Pancreas (tissue), 10 donors: ENCODE data around the gene SMARCA2. TPM values are rescaled to one million over a fixed set of nuclear protein-coding genes. Genes with fewer than 3 reads are reported as not detected.

ENCODE experiments used
- ATAC-seq, 4 donors: fragments of 200-7000 bp; cut with Tn5 transposase; one replicate each; pipeline versions ENCODE4 v1.8.0 to v1.9.1; 2020; ENCODE audit warnings: mild to moderate bottlenecking in 4 of 4, moderate library complexity in 4 of 4
- DNase-seq, 6 donors: peaks; one replicate each; pipeline ENCODE4 v3.0.0-alpha.2; 2020
- FAIRE-seq: peaks from 2 replicates; lab custom pipeline; 2012; peaks lifted over from hg19 to GRCh38; lab: Jason Lieb, UNC
- H3K27ac ChIP-seq, 4 donors: fragments of 200-600 bp; sonication (generic); 1 replicate in 3 of 4; 2 replicates in 1 of 4; pipeline versions ENCODE4 v1.5.0 to v1.8.0; 2020
- H3K27me3 ChIP-seq, 4 donors: fragments of 200-600 bp; one replicate each; pipeline ENCODE4 v1.8.0; 2021
- H3K36me3 ChIP-seq, 3 donors: fragments of 200-600 bp; sonication (generic) in 1 of 3; one replicate each; pipeline versions ENCODE4 v1.5.0 to v1.8.0; 2020 to 2021
- H3K4me1 ChIP-seq, 3 donors: fragments of 200-600 bp; one replicate each; pipeline ENCODE4 v1.8.0; 2021
- H3K4me3 ChIP-seq, 4 donors: fragments of 200-600 bp; sonication (generic) in 2 of 4; one replicate each; pipeline versions ENCODE4 v1.5.0 to v1.8.0; 2020 to 2021
- H3K9me3 ChIP-seq, 4 donors: fragments of 200-600 bp; one replicate each; pipeline ENCODE4 v1.8.0; 2021
- WGBS, 2 donors: extraction: QIAGEN DNeasy Blood & Tissue Kit; methylation state at CpG; one replicate each; pipeline ENCODE4 v1.1.7; 2013; 5-methylcytosine and 5-hydroxymethylcytosine counted together
- intact Hi-C, 3 donors: fragments of 100-400 bp; cut with DNase I; formaldehyde crosslinking; loops; one replicate each; pipeline versions ENCODE4 v1.11.1 to v1.14.2; 2022
- polyA plus RNA-seq, 2 donors: library from polyadenylated mRNA; stranded (reverse); fragments of 200-250 nt; gene quantifications; one replicate each; pipeline ENCODE4 v1.2.3, GENCODE V29; 2013
- total RNA-seq, 6 donors: library from RNA; stranded (reverse); fragmentation: NEBNext Ultra II Directional in 4 of 6; extraction: Animal tissue kit (Norgen Biotek cat#: 25700) in 4 of 6; gene quantifications; one replicate each; pipeline versions ENCODE4 v1.2.1 to v1.2.4, GENCODE V29; 2021 to 2023
- TF ChIP-seq, protein P1 (sequence below), 4 donors: fragments of 200-600 bp; sonication (generic) in 3 of 4; IDR thresholded peaks; one replicate each; pipeline versions ENCODE4 v1.5.0 to v1.8.0; 2021; ENCODE audit warnings: antibody characterized with exemption in 4 of 4
- donor health status: healthy with polysubstance abuse.
- donor health status: DM: no; HTN: no; CAD: no; lungs with moderate emphysema.
- donor health status: DM: no; HTN: no; CAD: no.
- donor health status: control.
- donor health status: control.
- donor health status: Bipolar disorder and iron deficiency.
- donor health status: DM: yes; HTN: yes; CAD: no.
- donor health status: DM: no; HTN: no; CAD: no.
- donor health status: DM: no; HTN: no; CAD: no.
- donor health status: DM: yes; HTN: yes; CAD: no.

Gene SMARCA2
- total and polyA plus RNA-seq, 8 donors, result 21.7 to 91.4 (median 64.6) TPM

DNA sequence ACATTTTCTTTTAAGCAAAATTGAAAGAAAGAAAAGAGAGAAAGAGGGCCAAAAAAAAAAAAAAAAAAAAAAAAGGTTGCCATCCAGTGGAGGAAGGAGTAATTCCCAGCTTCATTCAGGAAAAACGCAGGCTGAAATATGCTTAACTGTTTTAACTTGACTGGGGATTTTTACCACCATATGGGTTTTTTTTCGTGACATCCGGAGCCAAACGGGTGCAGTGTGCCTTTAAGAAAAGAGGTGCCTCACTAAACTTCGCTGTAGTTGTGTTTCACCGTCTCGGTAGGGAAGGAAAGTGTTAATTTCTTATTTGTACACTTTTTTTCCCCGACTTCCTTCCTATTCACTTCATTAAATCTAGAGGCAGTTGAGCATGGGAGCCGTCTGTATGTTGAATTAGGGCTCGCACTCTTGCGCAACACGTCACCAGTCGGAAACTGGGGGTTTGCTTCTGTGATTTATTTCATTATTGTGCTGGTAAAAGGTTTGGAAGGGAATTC is 143.0 kb downstream of the SMARCA2 start:
- Histone ChIP-seq H3K27ac (peak overlapping the region in 3 of 4 donors; percentile 25 to 78 (median 74)), H3K9me3 (no peaks in the 10 kb centered on the region), H3K4me3 (peak overlapping the region; percentile 9 to 40 (median 30)), H3K27me3 (no peaks in the 10 kb centered on the region), H3K36me3 (no peaks in the 10 kb centered on the region), H3K4me1 (peaks cover 5 to 17% (median 13%) of the 10 kb centered on the region in 3 donors)
- ATAC-seq (peak; percentile 66 to 82 (median 74)), FAIRE-seq (no peak), DNase-seq (peak in 4 of 6 donors; percentile 25 to 49 (median 28))
- 9 to 10% methylated on average over 13 of the region's 13 CpGs for WGBS, 2 donors
- TF ChIP-seq, protein P1, sequence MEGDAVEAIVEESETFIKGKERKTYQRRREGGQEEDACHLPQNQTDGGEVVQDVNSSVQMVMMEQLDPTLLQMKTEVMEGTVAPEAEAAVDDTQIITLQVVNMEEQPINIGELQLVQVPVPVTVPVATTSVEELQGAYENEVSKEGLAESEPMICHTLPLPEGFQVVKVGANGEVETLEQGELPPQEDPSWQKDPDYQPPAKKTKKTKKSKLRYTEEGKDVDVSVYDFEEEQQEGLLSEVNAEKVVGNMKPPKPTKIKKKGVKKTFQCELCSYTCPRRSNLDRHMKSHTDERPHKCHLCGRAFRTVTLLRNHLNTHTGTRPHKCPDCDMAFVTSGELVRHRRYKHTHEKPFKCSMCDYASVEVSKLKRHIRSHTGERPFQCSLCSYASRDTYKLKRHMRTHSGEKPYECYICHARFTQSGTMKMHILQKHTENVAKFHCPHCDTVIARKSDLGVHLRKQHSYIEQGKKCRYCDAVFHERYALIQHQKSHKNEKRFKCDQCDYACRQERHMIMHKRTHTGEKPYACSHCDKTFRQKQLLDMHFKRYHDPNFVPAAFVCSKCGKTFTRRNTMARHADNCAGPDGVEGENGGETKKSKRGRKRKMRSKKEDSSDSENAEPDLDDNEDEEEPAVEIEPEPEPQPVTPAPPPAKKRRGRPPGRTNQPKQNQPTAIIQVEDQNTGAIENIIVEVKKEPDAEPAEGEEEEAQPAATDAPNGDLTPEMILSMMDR (IDR thresholded peaks at IDR 0.05), result no peak
- intact Hi-C loops, result no loop called here

DNA sequence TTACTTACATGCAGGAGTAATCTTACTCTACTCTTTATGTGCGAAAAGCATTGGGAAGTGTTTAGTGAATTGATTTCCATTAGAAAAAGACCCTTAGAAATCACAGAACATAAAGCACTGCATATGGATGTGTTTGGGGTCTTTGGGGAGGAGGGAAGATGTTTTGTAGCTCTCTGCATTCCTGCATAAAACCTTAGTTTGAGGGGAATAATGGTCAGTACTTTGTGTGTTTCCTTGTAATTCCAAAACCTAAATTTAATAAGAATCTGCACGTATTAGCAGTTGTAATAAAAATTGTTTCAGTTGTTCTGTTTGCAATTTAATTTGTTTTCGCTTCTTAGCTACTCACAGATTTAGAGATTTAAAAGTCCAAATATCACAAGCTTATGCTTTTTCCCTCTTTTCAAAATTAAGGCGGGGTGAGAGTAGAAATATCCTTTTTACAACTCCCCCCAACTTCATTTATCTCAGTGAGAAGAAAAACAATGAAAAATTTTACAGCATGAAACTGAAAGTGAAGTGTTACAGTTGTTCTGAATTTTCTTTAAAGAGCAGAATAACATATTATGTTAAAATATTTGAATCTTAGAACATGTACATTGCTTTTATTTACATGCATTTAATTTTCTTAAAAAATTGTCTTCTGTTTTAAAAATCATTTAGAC is 143.8 kb downstream of the SMARCA2 start:
- H3K36me3 ChIP-seq, result no peaks in the 10 kb centered on the region
- ATAC-seq (no peak), DNase-seq (no peak), FAIRE-seq (peak; percentile 41)
- H3K27ac ChIP-seq, result peak overlapping the region in 3 of 4 donors; percentile 25 to 78 (median 74)
- H3K4me3 ChIP-seq, result peak overlapping the region in 3 of 4 donors; percentile 9 to 40 (median 38)
- intact Hi-C loops, result no loop called here
- H3K4me1 ChIP-seq, result peaks cover 5 to 17% (median 13%) of the 10 kb centered on the region in 3 donors
- no peaks in the 10 kb centered on the region for H3K9me3 ChIP-seq
- TF ChIP-seq, protein P1 (IDR thresholded peaks at IDR 0.05), result no peak
- no peaks in the 10 kb centered on the region for H3K27me3 ChIP-seq
- 48 to 53% methylated on average over 4 of the region's 4 CpGs for WGBS, 2 donors

DNA sequence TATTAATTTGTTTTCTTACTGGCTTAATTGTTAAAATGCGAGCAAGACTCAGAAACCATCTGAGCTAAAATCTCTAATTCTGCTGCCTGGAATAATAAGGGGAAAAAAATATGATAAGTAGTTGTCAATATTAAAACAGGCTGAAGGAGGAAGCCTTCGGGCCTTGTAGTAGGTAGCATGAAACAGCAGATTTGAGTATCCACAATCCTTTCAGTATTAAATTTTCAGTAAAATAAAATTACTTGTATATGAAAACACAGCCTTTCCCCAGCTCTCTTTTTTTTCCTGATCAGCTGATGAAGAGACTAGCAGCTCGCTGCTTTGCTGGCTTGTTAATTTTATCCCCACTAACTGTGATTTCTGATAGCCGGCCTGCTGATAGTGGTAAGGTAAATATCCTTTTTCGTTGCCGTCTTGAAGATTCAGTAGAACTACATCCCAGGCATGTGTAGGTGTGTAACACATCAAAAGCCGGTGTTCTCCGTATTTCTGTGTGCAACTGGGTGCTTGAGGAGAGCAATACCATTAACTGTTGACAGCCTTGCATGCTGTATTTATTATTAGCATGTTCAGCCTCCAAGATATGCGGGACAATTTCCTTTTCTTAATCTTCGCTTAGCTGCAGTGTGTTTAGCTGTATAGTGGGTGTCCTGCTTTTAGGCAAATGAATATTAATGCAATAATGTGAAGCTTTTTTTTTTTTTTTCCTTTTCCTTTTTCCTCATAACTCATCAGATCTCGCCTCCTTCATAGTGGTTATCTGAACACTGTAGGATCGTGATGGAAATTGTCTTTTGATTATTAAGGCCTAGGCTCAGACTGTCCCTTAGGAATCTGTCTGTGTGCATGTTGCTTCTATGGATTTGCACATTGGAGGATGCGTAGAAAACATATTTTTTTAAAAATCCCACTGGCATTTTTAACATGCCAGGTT is 144.6 kb downstream of the SMARCA2 start:
- ATAC-seq, result peak in 3 of 4 donors; percentile 11 to 33 (median 17)
- no peaks in the 10 kb centered on the region for H3K27me3 ChIP-seq
- peaks cover 5 to 17% (median 14%) of the 10 kb centered on the region in 3 donors for H3K4me1 ChIP-seq
- intact Hi-C loops, result no loop called here
- peak overlapping the region in 2 of 4 donors; percentile 2 to 16 for H3K4me3 ChIP-seq
- DNase-seq, result no peak
- TF ChIP-seq, protein P1 (IDR thresholded peaks at IDR 0.05), result no peak
- no peak for FAIRE-seq
- no peaks in the 10 kb centered on the region for H3K9me3 ChIP-seq
- H3K36me3 ChIP-seq, result no peaks in the 10 kb centered on the region
- WGBS, 2 donors, result 24% methylated on average over 13 of the region's 13 CpGs
- H3K27ac ChIP-seq, result peak overlapping the region in 3 of 4 donors; percentile 24 to 78 (median 74)

GRCh38 chr9:2161661-2162060 is 146.5 kb downstream of the SMARCA2 start:
- no peak for DNase-seq
- Histone ChIP-seq H3K4me3 (no peak overlapping the region), H3K36me3 (no peaks in the 10 kb centered on the region), H3K9me3 (no peaks in the 10 kb centered on the region), H3K4me1 (peaks cover 5 to 30% (median 24%) of the 10 kb centered on the region in 3 donors), H3K27me3 (no peaks in the 10 kb centered on the region), H3K27ac (no peak overlapping the region)
- WGBS, 2 donors, result 94 to 98% methylated on average over 13 of the region's 13 CpGs
- intact Hi-C loops, result no loop called here
- ATAC-seq, result no peak
- no peak for FAIRE-seq
- TF ChIP-seq, protein P1 (IDR thresholded peaks at IDR 0.05), result no peak
